Nephron progenitor cell (in vitro differentiated cells): ENCODE results near the gene BPIFB4.

Source experiments
- DNase-seq: peaks from one replicate; pipeline ENCODE4 v3.0.0; 2021
- H3K27ac Mint-ChIP-seq: 2 replicates; pipeline ENCODE4 v1.8.0; 2021; ENCODE audit warnings: mild to moderate bottlenecking, moderate library complexity, mixed read lengths
- H3K27me3 Mint-ChIP-seq: 2 replicates; pipeline ENCODE4 v1.8.0; 2021; ENCODE audit warnings: mild to moderate bottlenecking, low read depth, mixed read lengths; ENCODE audit not compliant: poor library complexity
- H3K36me3 Mint-ChIP-seq: 2 replicates; pipeline ENCODE4 v1.8.0; 2021; ENCODE audit warnings: low read depth, mixed read lengths
- H3K4me1 Mint-ChIP-seq: 2 replicates; pipeline ENCODE4 v1.8.0; 2021; ENCODE audit warnings: mixed read lengths
- H3K4me3 Mint-ChIP-seq: 2 replicates; pipeline ENCODE4 v1.8.0; 2021; ENCODE audit warnings: mild to moderate bottlenecking, moderate library complexity, mixed read lengths
- H3K9me3 Mint-ChIP-seq: 2 replicates; pipeline ENCODE4 v1.8.0; 2021; ENCODE audit warnings: mild to moderate bottlenecking, moderate library complexity, mixed read lengths
- TF ChIP-seq, protein P1 (sequence below): fragments of 200-600 bp; sonication (generic); IDR thresholded peaks from 2 replicates; pipeline ENCODE4 v1.5.0; 2021; ENCODE audit warnings: antibody characterized with exemption

BPIFB4 gene

DNA sequence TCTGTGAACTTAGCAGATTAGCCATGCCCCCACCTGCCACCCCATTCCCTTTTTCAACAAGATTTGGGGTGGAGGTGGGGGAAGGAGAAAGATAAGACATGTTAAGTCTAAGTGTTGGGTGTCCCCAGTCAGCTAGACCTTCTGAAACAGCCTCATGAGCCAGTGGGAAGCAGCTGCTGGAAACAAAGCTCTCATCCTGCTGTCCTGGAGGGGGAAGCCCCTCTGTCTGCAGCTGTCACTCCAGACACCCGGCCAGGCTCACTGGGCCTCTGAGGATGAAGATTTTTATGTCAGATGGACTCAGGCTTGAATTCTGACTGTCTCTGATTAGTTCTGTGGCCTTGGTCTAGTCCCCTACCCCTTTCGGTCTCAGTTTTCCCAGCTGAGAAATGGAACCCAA is 24.7 kb upstream of the BPIFB4 start:
- Mint-ChIP-seq H3K27ac (no peak overlapping the region), H3K4me1 (no peaks in the 10 kb centered on the region), H3K9me3 (no peaks in the 10 kb centered on the region), H3K27me3 (peaks cover 21% of the 10 kb centered on the region), H3K4me3 (no peak overlapping the region), H3K36me3 (no peaks in the 10 kb centered on the region)
- TF ChIP-seq, protein P1, sequence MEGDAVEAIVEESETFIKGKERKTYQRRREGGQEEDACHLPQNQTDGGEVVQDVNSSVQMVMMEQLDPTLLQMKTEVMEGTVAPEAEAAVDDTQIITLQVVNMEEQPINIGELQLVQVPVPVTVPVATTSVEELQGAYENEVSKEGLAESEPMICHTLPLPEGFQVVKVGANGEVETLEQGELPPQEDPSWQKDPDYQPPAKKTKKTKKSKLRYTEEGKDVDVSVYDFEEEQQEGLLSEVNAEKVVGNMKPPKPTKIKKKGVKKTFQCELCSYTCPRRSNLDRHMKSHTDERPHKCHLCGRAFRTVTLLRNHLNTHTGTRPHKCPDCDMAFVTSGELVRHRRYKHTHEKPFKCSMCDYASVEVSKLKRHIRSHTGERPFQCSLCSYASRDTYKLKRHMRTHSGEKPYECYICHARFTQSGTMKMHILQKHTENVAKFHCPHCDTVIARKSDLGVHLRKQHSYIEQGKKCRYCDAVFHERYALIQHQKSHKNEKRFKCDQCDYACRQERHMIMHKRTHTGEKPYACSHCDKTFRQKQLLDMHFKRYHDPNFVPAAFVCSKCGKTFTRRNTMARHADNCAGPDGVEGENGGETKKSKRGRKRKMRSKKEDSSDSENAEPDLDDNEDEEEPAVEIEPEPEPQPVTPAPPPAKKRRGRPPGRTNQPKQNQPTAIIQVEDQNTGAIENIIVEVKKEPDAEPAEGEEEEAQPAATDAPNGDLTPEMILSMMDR = no peak
- no peak for DNase-seq

DNA sequence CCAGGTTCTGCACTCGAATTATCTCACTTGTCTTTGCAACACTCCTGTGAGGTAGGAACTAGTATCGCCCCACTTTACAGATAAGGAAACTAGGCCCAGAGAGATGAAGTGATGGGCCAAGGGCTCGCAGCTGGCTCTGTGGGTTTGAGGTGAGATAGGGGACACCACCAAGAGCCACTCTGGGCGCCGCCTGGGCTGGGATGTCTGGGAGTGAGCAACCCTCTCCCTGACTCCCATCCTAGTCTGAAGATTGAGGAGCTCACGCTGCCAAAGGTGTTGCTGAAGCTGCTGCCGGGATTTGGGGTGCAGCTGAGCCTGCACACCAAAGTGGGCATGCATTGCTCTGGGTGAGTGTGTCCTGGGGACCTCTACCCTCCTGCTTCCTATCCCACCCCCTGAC is 20.3 kb upstream of the BPIFB4 start:
- H3K36me3 Mint-ChIP-seq = no peaks in the 10 kb centered on the region

GRCh38 chr20:33059741-33060390 is 19.6 kb upstream of the BPIFB4 start:
- Mint-ChIP-seq H3K36me3 (no peaks in the 10 kb centered on the region), H3K4me3 (no peak overlapping the region), H3K9me3 (no peaks in the 10 kb centered on the region), H3K27me3 (peaks cover 22% of the 10 kb centered on the region), H3K4me1 (peaks cover 4% of the 10 kb centered on the region), H3K27ac (no peak overlapping the region)
- DNase-seq = peak; percentile 18
- TF ChIP-seq, protein P1 = no peak

More for the DNA sequence above, 20.3 kb upstream of the BPIFB4 start:
- TF ChIP-seq, protein P1 = no peak
- Mint-ChIP-seq H3K4me3 (no peak overlapping the region), H3K4me1 (peaks cover 4% of the 10 kb centered on the region), H3K9me3 (no peaks in the 10 kb centered on the region), H3K27me3 (peaks cover 20% of the 10 kb centered on the region), H3K27ac (no peak overlapping the region)
- DNase-seq = no peak

GRCh38 chr20:33061658-33062028 is 17.8 kb upstream of the BPIFB4 start:
- DNase-seq = no peak
- Mint-ChIP-seq H3K4me1 (peaks cover 4% of the 10 kb centered on the region), H3K36me3 (no peaks in the 10 kb centered on the region), H3K27ac (no peak overlapping the region), H3K9me3 (no peaks in the 10 kb centered on the region), H3K4me3 (no peak overlapping the region), H3K27me3 (peaks cover 17% of the 10 kb centered on the region)
- TF ChIP-seq, protein P1 = no peak

- peak overlapping the region; percentile 11 for H3K27ac Mint-ChIP-seq
- TF ChIP-seq, protein P1 = no peak
- no peak for DNase-seq
- H3K36me3 Mint-ChIP-seq = no peaks in the 10 kb centered on the region
- H3K4me3 Mint-ChIP-seq = no peak overlapping the region
- H3K27me3 Mint-ChIP-seq = peaks cover 10% of the 10 kb centered on the region
- peaks cover 4% of the 10 kb centered on the region for H3K4me1 Mint-ChIP-seq
- H3K9me3 Mint-ChIP-seq = no peaks in the 10 kb centered on the region
Observed at GRCh38 chr20:33062105-33062824, 17.2 kb upstream of the BPIFB4 start.

- Mint-ChIP-seq H3K27me3 (peaks cover 10% of the 10 kb centered on the region), H3K36me3 (no peaks in the 10 kb centered on the region), H3K27ac (no peak overlapping the region), H3K9me3 (no peaks in the 10 kb centered on the region), H3K4me3 (no peak overlapping the region), H3K4me1 (peaks cover 4% of the 10 kb centered on the region)
- TF ChIP-seq, protein P1 = no peak
- DNase-seq = no peak
Observed at GRCh38 chr20:33062825-33063149, 16.7 kb upstream of the BPIFB4 start.
